ENCODE measurements around the gene PDE4B.

PDE4B gene

DNA sequence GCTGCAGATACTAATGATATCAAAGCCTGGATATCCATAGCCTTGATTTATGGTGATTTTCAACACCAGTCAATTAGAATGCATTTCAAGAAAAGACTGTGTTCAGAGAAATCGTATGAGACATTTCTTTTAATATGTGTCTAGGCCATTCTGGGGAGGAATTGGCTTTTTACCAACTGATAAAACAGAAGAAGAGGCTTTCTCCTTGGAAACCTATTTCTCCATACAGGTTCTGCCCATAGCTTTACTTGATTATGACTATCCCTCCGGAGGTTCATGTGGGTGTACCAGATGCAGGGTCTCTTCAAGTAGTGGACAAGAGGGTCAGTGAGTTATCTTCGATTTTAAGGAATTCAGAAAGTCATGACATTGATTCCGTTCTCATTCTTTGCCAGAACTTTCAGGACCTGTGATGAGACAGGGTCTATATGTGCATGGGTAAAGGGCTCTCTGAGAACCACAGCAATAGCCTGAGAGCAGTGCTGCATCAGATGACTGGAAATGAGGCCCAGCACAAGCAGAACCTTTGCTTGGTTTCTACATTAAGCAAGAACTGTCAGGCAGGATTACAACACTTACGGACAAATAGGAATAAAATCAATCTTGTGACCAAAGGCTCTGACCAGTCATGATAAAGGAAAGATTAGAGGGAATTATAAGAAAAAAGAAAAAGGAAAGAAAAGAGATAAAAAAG, 477.6 kb downstream of the PDE4B start:
- no peak for DNase-seq

DNA sequence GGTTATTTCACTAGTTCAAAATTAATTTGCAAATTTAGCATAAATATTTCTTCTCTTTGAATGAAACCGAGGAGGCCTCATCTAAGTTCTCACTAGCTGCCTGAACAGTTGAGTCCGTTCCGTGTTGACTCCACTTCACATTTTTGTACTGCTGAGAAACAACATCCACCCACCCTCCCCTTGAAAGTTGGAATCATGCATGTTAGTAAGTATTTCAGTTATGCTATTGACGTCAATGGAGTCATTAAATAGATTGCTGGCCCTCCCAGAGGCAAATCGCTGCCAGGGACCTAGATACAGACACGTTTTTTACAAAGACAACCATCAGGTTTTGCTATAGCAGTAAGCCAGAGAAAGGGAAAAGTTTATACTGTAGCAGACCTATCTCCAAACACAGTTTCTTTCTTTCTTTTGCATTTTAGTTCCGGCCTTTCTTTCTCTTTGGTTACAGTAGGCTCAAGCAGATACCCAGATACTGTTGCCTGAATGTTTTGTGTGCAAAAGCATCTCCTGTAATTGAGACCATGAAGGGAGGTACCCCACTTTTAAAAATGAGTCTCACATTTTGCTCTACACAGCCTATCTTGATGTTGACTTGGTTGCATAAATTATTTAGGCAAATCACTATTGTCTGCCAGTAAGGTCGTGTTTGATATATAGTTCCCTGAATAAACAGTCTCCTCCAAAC, 478.7 kb downstream of the PDE4B start:
- no peak for DNase-seq

DNA sequence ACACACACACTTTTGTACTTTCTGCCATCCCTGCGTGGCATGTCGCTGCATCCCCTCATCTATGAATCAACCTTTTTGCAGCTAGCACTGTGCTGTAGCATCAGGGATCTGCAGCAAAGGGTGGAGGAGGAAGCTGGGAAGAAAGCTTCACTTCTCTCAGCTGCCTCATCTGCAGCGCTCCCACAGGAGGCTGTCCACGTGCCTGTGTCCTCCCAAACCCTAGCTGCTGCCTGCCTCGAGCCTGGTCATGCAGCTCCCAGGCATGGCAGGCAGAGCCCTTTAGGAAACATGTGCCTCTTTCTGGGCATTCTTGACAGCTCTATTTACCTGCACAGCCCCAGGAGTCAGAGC, 479.2 kb downstream of the PDE4B start:
- DNase-seq, result no peak

DNA sequence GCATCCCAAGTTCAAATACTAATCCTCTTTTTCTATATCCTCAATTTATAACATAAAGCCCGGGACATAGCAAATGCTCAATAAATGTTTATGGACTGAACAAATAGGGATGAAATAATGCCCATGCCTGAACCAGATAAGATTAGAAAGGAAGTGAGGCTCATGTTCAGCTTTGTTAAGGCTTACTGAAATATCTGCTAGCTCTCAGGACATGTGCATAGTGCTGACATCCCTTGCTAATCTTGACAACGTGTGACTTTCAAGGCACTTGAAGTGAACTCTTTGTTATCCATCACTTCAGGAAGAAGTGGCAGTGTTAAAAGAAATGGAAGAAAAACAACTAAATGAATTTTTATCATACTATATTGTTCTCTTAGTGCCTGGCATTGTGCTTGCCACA, 481.0 kb downstream of the PDE4B start:
- DNase-seq, result no peak

GRCh38 chr1:66274634-66275033, 481.9 kb downstream of the PDE4B start:
- DNase-seq, result no peak

GRCh38 chr1:66275083-66275482, 482.4 kb downstream of the PDE4B start:
- DNase-seq, result no peak

- DNase-seq, result peak; percentile 67
These were observed 482.9 kb downstream of the PDE4B start for GRCh38 chr1:66275601-66276023.

DNA sequence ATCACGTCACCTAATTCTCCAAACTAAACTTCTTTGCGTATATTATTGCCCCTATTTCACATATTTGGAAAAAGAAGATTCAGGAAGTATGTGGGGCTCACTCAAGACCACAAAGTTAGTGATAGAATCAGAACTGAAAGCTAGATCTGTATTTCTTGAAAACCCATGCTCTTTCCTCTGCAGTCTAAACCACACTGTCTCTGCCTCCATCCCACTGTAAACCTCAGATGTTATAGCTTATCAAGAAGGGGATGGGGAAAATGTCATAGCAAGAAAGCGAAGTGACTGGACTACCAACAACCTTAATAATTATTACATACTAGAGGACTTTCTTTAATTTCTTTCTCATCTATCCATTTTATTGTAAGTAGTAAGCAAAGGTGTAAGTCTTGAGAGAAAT, 483.5 kb downstream of the PDE4B start:
- no peak for DNase-seq

DNA sequence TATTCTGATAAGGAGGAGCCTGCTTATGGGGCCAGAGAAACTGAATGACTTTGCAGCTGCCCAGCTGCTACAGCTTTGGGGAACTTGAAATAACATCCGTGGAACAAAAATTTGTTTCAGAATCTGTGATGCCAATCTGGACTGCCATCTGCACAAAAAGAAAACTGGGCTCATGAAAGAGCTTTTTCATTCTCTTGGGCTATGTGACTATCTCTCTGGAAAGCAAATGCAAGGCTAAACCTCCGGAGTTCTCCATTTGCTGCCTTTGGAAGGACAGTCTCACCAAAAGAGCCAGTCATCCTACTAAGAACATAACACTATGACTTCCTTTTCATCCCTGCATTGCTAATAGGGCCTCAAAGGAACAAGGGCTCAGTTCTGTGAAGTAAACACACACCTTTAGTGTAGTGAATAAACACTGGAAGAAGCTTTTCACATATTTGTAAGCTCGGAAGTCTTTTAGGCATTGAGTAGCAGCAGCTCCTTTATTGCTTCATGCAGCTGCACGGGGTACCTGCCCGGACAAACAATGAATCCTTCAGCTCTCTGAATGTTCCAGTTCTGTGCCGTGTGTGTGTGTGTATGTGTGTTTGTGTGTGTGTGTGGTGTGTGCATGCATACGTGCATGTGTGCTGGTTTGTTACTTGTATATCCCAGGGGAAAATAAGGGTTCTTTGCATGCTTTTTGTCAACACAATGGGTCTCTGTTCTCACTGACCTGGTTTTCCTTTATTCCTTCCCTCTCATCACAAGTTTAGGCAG, 485.7 kb downstream of the PDE4B start:
- no peak for DNase-seq

- no peak for DNase-seq
These were observed 489.1 kb downstream of the PDE4B start for GRCh38 chr1:66281808-66282207.

DNA sequence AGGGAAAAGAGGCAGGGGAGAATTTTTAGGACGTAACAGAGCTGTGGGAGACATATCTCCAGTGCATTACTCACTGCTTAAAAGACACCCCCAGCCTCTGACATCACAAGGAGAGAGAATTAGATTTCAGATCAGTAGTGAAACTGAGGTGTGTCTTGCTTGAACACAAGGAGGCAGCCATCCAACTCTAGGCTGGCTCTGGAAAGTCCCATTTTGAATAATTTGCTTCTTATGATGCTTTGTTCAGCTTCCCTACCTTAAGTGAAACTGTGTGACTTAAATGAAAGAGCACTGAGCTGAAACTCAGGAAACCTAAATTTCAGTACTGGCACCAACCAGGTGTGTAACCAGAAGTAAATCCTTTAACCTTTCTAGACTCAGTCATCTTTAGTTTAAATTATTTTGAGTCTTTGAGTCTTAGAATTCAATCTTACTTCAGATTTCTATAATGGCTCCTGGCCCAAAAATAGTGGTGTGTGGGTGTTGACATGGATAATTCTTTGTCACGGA, 489.7 kb downstream of the PDE4B start:
- DNase-seq, result peak; percentile 82

GRCh38 chr1:66282891-66283621, 490.4 kb downstream of the PDE4B start:
- DNase-seq, result no peak

- no peak for DNase-seq
These were observed 490.9 kb downstream of the PDE4B start for GRCh38 chr1:66283622-66284041.

- DNase-seq, result no peak
These were observed 492.1 kb downstream of the PDE4B start for GRCh38 chr1:66284746-66285145.

- DNase-seq, result no peak
These were observed 493.0 kb downstream of the PDE4B start for GRCh38 chr1:66285618-66286270.

DNA sequence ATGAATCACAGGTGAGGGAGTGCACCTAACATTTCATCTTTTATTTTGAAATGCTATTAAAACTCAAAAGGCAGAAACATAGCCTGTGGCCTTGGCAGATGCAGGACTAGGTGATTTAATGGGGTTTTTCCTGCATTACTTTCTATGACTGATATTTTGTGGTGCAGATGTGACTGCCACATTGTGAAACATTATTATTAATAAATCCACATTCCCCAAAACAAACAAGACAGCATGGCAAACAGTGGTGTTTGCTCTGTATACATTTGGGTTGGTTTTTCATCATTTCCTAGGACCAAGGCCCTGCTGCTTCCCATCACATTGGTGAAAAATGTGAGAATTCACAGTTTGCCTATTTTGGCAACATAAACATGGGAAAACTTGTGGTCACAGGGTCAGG, 493.6 kb downstream of the PDE4B start:
- DNase-seq, result no peak

DNA sequence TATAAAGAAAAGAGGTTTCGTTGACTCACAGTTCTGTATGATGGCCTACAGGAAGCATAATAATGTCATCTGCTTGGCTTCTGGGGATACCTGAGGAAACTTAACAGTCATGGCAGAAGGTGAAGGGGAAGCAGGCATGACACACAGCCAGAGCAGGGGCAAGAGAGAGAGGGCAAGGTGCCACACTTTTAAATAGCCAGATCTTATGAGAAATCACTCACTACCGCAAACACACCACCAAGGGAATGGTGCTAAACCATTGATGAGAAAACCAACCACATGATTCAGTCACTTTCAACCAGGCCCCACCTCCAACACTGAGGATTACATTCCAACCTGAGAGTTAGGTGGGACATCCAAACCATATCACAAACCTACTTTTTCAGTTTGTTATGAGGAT, 495.4 kb downstream of the PDE4B start:
- DNase-seq, result no peak

DNA sequence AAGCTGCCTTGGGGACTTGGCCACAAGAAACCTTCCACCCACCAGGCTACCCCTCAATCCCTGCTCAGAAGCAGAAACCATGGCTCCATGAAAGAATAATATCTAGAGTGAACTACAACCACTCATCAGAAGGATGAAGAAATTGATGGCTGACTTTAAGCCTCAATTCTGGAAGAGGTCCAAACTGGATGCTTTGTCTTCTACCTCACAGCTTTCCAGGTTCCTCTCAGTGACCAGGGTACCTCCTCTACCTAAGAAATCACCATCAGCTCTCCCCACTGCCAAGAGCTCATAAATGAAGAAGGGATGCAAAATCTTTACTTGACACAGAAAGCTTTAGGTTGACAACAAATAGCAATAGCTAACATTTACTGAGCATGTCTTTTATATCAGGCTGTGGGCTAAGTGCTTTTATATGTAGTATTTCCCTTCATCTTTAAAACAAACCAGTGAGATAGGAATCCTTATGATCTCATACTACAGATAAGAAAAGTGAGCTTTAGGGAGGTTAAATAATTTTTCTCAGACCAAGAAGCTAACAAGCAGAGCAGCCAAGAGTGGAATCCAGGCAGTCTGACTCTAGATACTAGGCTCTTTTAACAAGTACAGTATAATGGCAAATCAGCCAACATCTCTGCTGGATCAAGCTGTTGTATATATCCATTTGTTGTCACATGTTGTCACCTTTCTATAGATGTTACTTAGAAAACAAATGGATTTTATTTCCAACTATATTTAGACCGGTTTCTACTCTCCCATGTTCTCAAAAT, 498.3 kb downstream of the PDE4B start:
- no peak for DNase-seq

DNA sequence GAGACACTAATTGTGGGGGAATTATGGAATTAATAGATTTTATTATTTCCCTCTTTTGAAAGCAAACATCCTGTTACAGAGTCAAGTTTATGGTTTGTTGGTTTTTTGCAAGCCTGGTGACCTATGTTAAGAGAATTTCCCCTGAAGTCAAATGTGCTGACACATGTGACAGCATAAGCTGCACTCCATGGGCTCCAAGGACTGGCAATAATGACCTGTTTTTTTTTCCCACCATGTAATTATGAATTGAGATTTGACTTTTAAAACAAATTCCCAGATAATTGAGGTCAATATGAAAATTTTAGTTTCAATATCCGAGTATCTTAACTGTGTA, 498.8 kb downstream of the PDE4B start:
- no peak for DNase-seq

- DNase-seq, result no peak
These were observed 499.6 kb downstream of the PDE4B start for GRCh38 chr1:66292305-66292704.

GRCh38 chr1:66292944-66293343, 500.2 kb downstream of the PDE4B start:
- DNase-seq, result no peak

All from activated effector memory CD4-positive, alpha-beta T cell treated with anti-CD3 and anti-CD28 coated beads, Interleukin-2, amount 50 U/mL, for 16 hours (primary cell).